GM23338 (cell line): ENCODE measurements around the gene SCGB2B2.

Experiments used
- EZH2 ChIP-seq: fragments of 200-600 bp; sonication (generic); IDR thresholded peaks from one replicate; pipeline ENCODE4 v1.8.0; 2017; ENCODE audit warnings: antibody characterized with exemption, mild to moderate bottlenecking, low read depth; ENCODE audit not compliant: unreplicated experiment
- EZH2phosphoT487 ChIP-seq: fragments of 200-600 bp; sonication (generic); IDR thresholded peaks from one replicate; pipeline ENCODE4 v1.8.1; 2018; ENCODE audit warnings: antibody characterized with exemption; ENCODE audit not compliant: unreplicated experiment
- JUNB ChIP-seq: IDR thresholded peaks from one replicate; pipeline ENCODE4 v1.6.1; 2016; ENCODE audit warnings: antibody characterized with exemption; ENCODE audit not compliant: unreplicated experiment
- POLR2AphosphoS5 ChIP-seq: IDR thresholded peaks from 2 replicates; pipeline ENCODE4 v1.6.1; 2016; ENCODE audit warnings: antibody characterized with exemption, low read depth
- ZNF331 ChIP-seq: fragments of 250-450 bp; sonication (Bioruptor Pico); IDR thresholded peaks from 2 replicates; pipeline ENCODE4 v1.5.0; 2020; ENCODE audit warnings: low read depth, mild to moderate bottlenecking, moderate library complexity
- TF ChIP-seq, protein P1 (sequence below), 2 experiments: fragments of 200-600 bp in 1 of 2; sonication (generic) in 1 of 2; conservative IDR thresholded peaks; 2 replicates each; pipeline versions ENCODE4 v1.5.1 to v1.6.1; 2016 to 2017; ENCODE audit warnings: antibody characterized with exemption in 2 of 2, low read depth in 2 of 2, mild to moderate bottlenecking in 2 of 2, moderate library complexity in 1 of 2
- TF ChIP-seq, protein P2 (sequence below): IDR thresholded peaks from one replicate; pipeline ENCODE4 v1.6.1; 2018; ENCODE audit warnings: antibody characterized with exemption; ENCODE audit not compliant: unreplicated experiment
- TF ChIP-seq, protein P3 (sequence below): IDR thresholded peaks from 2 replicates; pipeline ENCODE4 v1.6.1; 2016; ENCODE audit warnings: antibody characterized with exemption

DNA sequence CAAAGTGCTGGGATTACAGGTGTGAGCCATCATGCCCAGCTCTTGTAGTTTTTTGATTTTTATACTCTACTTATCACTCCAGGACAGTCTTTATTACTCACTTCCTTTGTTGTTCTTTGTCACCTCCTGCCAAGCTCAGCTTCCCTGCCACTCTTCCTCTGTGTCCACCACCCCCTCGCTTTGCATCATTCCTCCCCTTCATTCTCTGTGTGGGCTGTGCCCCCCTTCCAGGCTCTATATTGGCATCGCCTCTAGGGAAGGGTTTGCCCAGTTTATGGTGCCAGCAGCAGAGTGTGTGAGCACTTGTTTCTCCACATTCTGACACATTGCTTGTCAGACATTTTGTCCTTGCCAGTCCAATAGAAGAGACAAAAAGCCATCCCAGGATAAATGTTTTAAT is 15.6 kb upstream of the SCGB2B2 start:
- TF ChIP-seq, protein P1, sequence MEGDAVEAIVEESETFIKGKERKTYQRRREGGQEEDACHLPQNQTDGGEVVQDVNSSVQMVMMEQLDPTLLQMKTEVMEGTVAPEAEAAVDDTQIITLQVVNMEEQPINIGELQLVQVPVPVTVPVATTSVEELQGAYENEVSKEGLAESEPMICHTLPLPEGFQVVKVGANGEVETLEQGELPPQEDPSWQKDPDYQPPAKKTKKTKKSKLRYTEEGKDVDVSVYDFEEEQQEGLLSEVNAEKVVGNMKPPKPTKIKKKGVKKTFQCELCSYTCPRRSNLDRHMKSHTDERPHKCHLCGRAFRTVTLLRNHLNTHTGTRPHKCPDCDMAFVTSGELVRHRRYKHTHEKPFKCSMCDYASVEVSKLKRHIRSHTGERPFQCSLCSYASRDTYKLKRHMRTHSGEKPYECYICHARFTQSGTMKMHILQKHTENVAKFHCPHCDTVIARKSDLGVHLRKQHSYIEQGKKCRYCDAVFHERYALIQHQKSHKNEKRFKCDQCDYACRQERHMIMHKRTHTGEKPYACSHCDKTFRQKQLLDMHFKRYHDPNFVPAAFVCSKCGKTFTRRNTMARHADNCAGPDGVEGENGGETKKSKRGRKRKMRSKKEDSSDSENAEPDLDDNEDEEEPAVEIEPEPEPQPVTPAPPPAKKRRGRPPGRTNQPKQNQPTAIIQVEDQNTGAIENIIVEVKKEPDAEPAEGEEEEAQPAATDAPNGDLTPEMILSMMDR (conservative IDR thresholded peaks at IDR 0.05; ENCODE audit: low read depth in 2 of 2), result no peak
- TF ChIP-seq EZH2phosphoT487 (no peak), EZH2 (no peak), POLR2AphosphoS5 (no peak), JUNB (no peak), ZNF331 (CRISPR knock-in tag) (no peak)
- TF ChIP-seq, protein P2, sequence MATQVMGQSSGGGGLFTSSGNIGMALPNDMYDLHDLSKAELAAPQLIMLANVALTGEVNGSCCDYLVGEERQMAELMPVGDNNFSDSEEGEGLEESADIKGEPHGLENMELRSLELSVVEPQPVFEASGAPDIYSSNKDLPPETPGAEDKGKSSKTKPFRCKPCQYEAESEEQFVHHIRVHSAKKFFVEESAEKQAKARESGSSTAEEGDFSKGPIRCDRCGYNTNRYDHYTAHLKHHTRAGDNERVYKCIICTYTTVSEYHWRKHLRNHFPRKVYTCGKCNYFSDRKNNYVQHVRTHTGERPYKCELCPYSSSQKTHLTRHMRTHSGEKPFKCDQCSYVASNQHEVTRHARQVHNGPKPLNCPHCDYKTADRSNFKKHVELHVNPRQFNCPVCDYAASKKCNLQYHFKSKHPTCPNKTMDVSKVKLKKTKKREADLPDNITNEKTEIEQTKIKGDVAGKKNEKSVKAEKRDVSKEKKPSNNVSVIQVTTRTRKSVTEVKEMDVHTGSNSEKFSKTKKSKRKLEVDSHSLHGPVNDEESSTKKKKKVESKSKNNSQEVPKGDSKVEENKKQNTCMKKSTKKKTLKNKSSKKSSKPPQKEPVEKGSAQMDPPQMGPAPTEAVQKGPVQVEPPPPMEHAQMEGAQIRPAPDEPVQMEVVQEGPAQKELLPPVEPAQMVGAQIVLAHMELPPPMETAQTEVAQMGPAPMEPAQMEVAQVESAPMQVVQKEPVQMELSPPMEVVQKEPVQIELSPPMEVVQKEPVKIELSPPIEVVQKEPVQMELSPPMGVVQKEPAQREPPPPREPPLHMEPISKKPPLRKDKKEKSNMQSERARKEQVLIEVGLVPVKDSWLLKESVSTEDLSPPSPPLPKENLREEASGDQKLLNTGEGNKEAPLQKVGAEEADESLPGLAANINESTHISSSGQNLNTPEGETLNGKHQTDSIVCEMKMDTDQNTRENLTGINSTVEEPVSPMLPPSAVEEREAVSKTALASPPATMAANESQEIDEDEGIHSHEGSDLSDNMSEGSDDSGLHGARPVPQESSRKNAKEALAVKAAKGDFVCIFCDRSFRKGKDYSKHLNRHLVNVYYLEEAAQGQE, result no peak
- TF ChIP-seq, protein P3, sequence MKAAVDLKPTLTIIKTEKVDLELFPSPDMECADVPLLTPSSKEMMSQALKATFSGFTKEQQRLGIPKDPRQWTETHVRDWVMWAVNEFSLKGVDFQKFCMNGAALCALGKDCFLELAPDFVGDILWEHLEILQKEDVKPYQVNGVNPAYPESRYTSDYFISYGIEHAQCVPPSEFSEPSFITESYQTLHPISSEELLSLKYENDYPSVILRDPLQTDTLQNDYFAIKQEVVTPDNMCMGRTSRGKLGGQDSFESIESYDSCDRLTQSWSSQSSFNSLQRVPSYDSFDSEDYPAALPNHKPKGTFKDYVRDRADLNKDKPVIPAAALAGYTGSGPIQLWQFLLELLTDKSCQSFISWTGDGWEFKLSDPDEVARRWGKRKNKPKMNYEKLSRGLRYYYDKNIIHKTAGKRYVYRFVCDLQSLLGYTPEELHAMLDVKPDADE, result no peak
